Hematopoietic multipotent progenitor cell treated with erythropoietin and hydrocortisone succinate and interleukin-3 and kit ligand, for 17 days (in vitro differentiated cells): ENCODE results near the gene TNRC6C.

Experiments
- DNase-seq: peaks from one replicate; pipeline ENCODE4 v3.0.0-alpha.2; 2015; ENCODE audit warnings: low spot score

The TNRC6C gene

GRCh38 chr17:77957857-77958715 is at the start of gene TNRC6C:
TSS of gene TNRC6C (plus strand) at chr17:77958703. CDS start at chr17:78004207, 45,504 bp downstream.
- peak; percentile 97 for DNase-seq

- no peak for DNase-seq
Measured at GRCh38 chr17:77909236-77909635, 49.3 kb upstream of the TNRC6C start.

GRCh38 chr17:77909816-77910215 is 48.7 kb upstream of the TNRC6C start:
- DNase-seq, result no peak

- peak; percentile 61 for DNase-seq
Measured at GRCh38 chr17:77914385-77915254, 43.9 kb upstream of the TNRC6C start.

- DNase-seq, result no peak
Measured at GRCh38 chr17:77915594-77916021, 42.9 kb upstream of the TNRC6C start.

- no peak for DNase-seq
Measured at GRCh38 chr17:77916264-77916663, 42.2 kb upstream of the TNRC6C start.

GRCh38 chr17:77916703-77917481 is 41.6 kb upstream of the TNRC6C start:
- DNase-seq, result no peak

- no peak for DNase-seq
Measured at GRCh38 chr17:77919276-77919675, 39.2 kb upstream of the TNRC6C start.

GRCh38 chr17:77923135-77923534 is 35.4 kb upstream of the TNRC6C start:
- no peak for DNase-seq

GRCh38 chr17:77923776-77924513 is 34.6 kb upstream of the TNRC6C start:
- DNase-seq, result no peak

GRCh38 chr17:77924757-77925336 is 33.7 kb upstream of the TNRC6C start:
- peak; percentile 92 for DNase-seq

- DNase-seq, result peak; percentile 53
Measured at GRCh38 chr17:77925831-77926543, 32.5 kb upstream of the TNRC6C start.

- no peak for DNase-seq
Measured at GRCh38 chr17:77926981-77927380, 31.5 kb upstream of the TNRC6C start.

- no peak for DNase-seq
Measured at GRCh38 chr17:77927777-77928518, 30.6 kb upstream of the TNRC6C start.

- no peak for DNase-seq
Measured at GRCh38 chr17:77928519-77929179, 29.9 kb upstream of the TNRC6C start.

GRCh38 chr17:77929180-77929564 is 29.3 kb upstream of the TNRC6C start:
- DNase-seq, result no peak

GRCh38 chr17:77929871-77930436 is 28.5 kb upstream of the TNRC6C start:
- no peak for DNase-seq
